ENCODE measurements around the gene DENND5A. TPM values are rescaled to one million over a fixed set of nuclear protein-coding genes. Genes with fewer than 3 reads are reported as not detected.
"Not testable (repeated sequence)": the region's sequence is repeated elsewhere in the genome, so short reads cannot be mapped to it uniquely, and the experiment has no call there.

DENND5A gene
- total RNA-seq, 4 donors from 2014 or later = 6.1 to 67.7 (median 23.2) TPM

GRCh38 chr11:9263840-9264315 is 1.3 kb downstream of the DENND5A start:
- H3K4me1 ChIP-seq = peaks cover 0 to 7% (median 0%) of the 10 kb centered on the region in 4 donors
- H3K36me3 ChIP-seq = no peaks in the 10 kb centered on the region
- DNase-seq = no peak

GRCh38 chr11:9260838-9261146 is 4.4 kb downstream of the DENND5A start:
- H3K9me3 ChIP-seq, H3K27me3 ChIP-seq, H3K4me1 ChIP-seq, H3K4me3 ChIP-seq, H3K36me3 ChIP-seq: not testable (repeated sequence)
- peak overlapping the region in 1 of 4 donors; percentile 35 for H3K27ac ChIP-seq
- peak in 2 of 3 donors; percentile 40 to 51 for DNase-seq

More at GRCh38 chr11:9263840-9264315, 1.3 kb downstream of the DENND5A start:
- no peaks in the 10 kb centered on the region for H3K27me3 ChIP-seq
- H3K27ac ChIP-seq = peak overlapping the region; percentile 79 to 91 (median 84)
- no peaks in the 10 kb centered on the region for H3K9me3 ChIP-seq
- H3K4me3 ChIP-seq = peak overlapping the region; percentile 50 to 88 (median 81)
- TF ChIP-seq CTCF (IDR thresholded peaks at IDR 0.05) = no peak
- no peak for TF ChIP-seq POLR2A (IDR thresholded peaks at IDR 0.05)

- no peak for DNase-seq
- peaks cover 0 to 7% (median 0%) of the 10 kb centered on the region in 4 donors for H3K4me1 ChIP-seq
- no peaks in the 10 kb centered on the region for H3K36me3 ChIP-seq
- no peak overlapping the region for H3K27ac ChIP-seq
- H3K4me3 ChIP-seq = no peak overlapping the region
- H3K27me3 ChIP-seq = no peaks in the 10 kb centered on the region
- no peak for TF ChIP-seq POLR2A (IDR thresholded peaks at IDR 0.05)
- peak in 1 of 6 experiments; percentile 39 for TF ChIP-seq CTCF (IDR thresholded peaks at IDR 0.05)
- no peaks in the 10 kb centered on the region for H3K9me3 ChIP-seq
These were observed 4.9 kb downstream of the DENND5A start for GRCh38 chr11:9259981-9260837.

- DNase-seq, H3K9me3 ChIP-seq, H3K27me3 ChIP-seq, H3K4me3 ChIP-seq, H3K36me3 ChIP-seq, H3K4me1 ChIP-seq, H3K27ac ChIP-seq: not testable (repeated sequence)
These were observed 6.9 kb downstream of the DENND5A start for GRCh38 chr11:9258279-9258678.

- no peaks in the 10 kb centered on the region for H3K9me3 ChIP-seq
- no peak for TF ChIP-seq POLR2A (IDR thresholded peaks at IDR 0.05)
- TF ChIP-seq CTCF (IDR thresholded peaks at IDR 0.05) = no peak
- no peak for DNase-seq
- no peak overlapping the region for H3K4me3 ChIP-seq
- no peak overlapping the region for H3K27ac ChIP-seq
- H3K36me3 ChIP-seq = no peaks in the 10 kb centered on the region
- no peaks in the 10 kb centered on the region for H3K27me3 ChIP-seq
- no peaks in the 10 kb centered on the region for H3K4me1 ChIP-seq
These were observed 10.7 kb downstream of the DENND5A start for GRCh38 chr11:9254416-9254815.

- Histone ChIP-seq H3K27me3 (no peaks in the 10 kb centered on the region), H3K4me1 (no peaks in the 10 kb centered on the region), H3K4me3 (no peak overlapping the region), H3K36me3 (no peaks in the 10 kb centered on the region), H3K9me3 (no peaks in the 10 kb centered on the region), H3K27ac (no peak overlapping the region)
- TF ChIP-seq CTCF (IDR thresholded peaks at IDR 0.05) (no peak), POLR2A (IDR thresholded peaks at IDR 0.05) (no peak)
- no peak for DNase-seq
These were observed 12.1 kb downstream of the DENND5A start for GRCh38 chr11:9253086-9253485.

Data from Peyer's patch (tissue), 4 donors.